Testis (tissue), 2 donors: ENCODE measurements around the gene HNRNPL.

Experiments
- CTCF ChIP-seq, 3 experiments: fragments of 450-650 bp in 2 of 3; fragments of 200-600 bp in 1 of 3; sonication (generic) in 1 of 3; IDR thresholded peaks; one replicate each; pipeline ENCODE4 v1.5.1; 2016 to 2019; ENCODE audit warnings: antibody characterized with exemption in 3 of 3, mild to moderate bottlenecking in 2 of 3, moderate library complexity in 1 of 3
- POLR2A ChIP-seq: fragments of 450-650 bp; IDR thresholded peaks from one replicate; pipeline ENCODE4 v1.6.1; 2017; ENCODE audit warnings: antibody characterized with exemption, mild to moderate bottlenecking, moderate library complexity

DNA sequence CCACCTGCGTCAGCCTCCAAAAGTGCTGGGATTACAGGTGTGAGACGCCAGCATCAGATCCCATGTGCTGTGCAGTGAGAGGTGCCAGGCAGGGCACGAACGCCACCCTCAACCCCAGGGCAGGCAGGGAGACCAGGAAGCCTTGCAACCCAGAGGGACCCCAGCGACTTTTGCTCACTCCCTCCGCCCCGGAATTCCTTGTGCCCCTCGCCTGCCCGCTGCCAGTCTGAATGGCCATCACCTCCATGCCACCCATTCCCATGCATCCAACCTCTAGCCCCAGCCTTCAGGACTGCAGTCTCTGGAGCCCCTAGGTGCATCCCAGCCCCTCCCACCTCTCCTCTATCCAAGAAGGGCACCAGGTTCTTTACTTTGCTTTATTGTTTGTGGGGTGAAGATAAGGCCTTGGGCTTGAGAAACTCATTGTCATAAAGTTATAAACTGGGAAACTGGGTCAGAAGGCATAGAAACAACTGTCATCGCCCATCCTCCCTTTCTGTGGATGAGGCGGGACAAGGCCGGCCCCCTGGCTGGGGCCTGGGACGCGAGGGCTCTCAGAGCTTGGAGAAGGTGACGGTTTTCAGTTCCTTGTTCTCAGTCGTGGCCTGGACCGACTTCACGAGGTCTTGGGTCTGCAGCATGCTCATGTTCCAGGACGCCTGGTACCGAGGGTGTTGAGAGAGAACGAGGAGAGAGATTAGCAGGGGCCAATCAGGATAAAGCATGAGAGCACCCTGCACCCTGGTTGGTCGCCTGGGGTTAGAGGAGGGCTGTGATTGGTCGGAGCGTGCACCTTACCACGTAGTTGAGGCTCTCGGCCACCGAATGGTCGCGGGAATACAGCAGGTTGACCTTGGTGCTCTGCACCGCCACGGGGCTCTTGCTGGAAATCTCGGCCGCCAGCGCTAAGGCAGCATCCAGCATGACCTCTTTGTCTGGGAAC, 34.5 kb downstream of the HNRNPL start:
- no peak for TF ChIP-seq CTCF (IDR thresholded peaks at IDR 0.05)
- no peak for TF ChIP-seq POLR2A
